NT2/D1 (cell line): Measurements from ENCODE around the gene DIAPH3.

ENCODE experiments used
- DNase-seq: peaks from one replicate; pipeline ENCODE4 v3.0.0-alpha.2; 2011; ENCODE audit warnings: low read depth, low spot score
- H3K27me3 ChIP-seq: 2 replicates; pipeline ENCODE4 v1.6.0; 2011; ENCODE audit warnings: mild to moderate bottlenecking; ENCODE audit not compliant: insufficient read length, insufficient read depth
- H3K36me3 ChIP-seq: 2 replicates; pipeline ENCODE4 v1.6.1; 2011; ENCODE audit warnings: mild to moderate bottlenecking, low read length, mixed read lengths; ENCODE audit not compliant: insufficient read depth, insufficient read length
- H3K4me1 ChIP-seq: 2 replicates; pipeline ENCODE4 v1.5.1; 2011; ENCODE audit not compliant: insufficient read depth, insufficient read length
- H3K4me3 ChIP-seq: 2 replicates; pipeline ENCODE4 v1.5.1; 2011; ENCODE audit warnings: low read depth; ENCODE audit not compliant: insufficient read length
- H3K9ac ChIP-seq: 2 replicates; pipeline ENCODE4 v1.6.0; 2011; ENCODE audit warnings: low read depth; ENCODE audit not compliant: insufficient read length
- H3K9me3 ChIP-seq: 2 replicates; pipeline ENCODE4 v1.5.1; 2011; ENCODE audit warnings: mild to moderate bottlenecking, low read length; ENCODE audit not compliant: insufficient read depth
- SUZ12 ChIP-seq: IDR thresholded peaks from 2 replicates; pipeline ENCODE4 v1.6.1; 2011; ENCODE audit not compliant: insufficient read length, insufficient read depth; ENCODE audit errors: extremely low read depth
- YY1 ChIP-seq: IDR thresholded peaks from 2 replicates; pipeline ENCODE4 v1.6.1; 2011; ENCODE audit not compliant: insufficient read length, insufficient read depth
- ZNF274 ChIP-seq: IDR thresholded peaks from 2 replicates; pipeline ENCODE4 v1.6.1; 2011; ENCODE audit warnings: mild to moderate bottlenecking, low read depth, low read length

The DIAPH3 gene

GRCh38 chr13:59653916-59654315 is 509.8 kb downstream of the DIAPH3 start:
- no peak for DNase-seq
- no peaks in the 10 kb centered on the region for H3K27me3 ChIP-seq
- no peaks in the 10 kb centered on the region for H3K9me3 ChIP-seq
- no peak overlapping the region for H3K9ac ChIP-seq
- TF ChIP-seq SUZ12, result no peak
- no peak for TF ChIP-seq YY1
- no peak for TF ChIP-seq ZNF274
- H3K4me3 ChIP-seq, result no peak overlapping the region
- no peaks in the 10 kb centered on the region for H3K4me1 ChIP-seq
- H3K36me3 ChIP-seq, result no peaks in the 10 kb centered on the region

- Histone ChIP-seq H3K4me1 (no peaks in the 10 kb centered on the region), H3K27me3 (no peaks in the 10 kb centered on the region), H3K36me3 (no peaks in the 10 kb centered on the region), H3K9ac (no peak overlapping the region), H3K4me3 (no peak overlapping the region), H3K9me3 (no peaks in the 10 kb centered on the region)
- TF ChIP-seq ZNF274 (no peak), YY1 (no peak), SUZ12 (no peak)
- no peak for DNase-seq
These were observed 512.2 kb downstream of the DIAPH3 start for GRCh38 chr13:59651479-59651878.

- H3K27me3 ChIP-seq, result no peaks in the 10 kb centered on the region
- H3K9ac ChIP-seq, result no peak overlapping the region
- DNase-seq, result no peak
- H3K4me3 ChIP-seq, result no peak overlapping the region
- H3K9me3 ChIP-seq, result no peaks in the 10 kb centered on the region
- no peaks in the 10 kb centered on the region for H3K36me3 ChIP-seq
- H3K4me1 ChIP-seq, result no peaks in the 10 kb centered on the region
- TF ChIP-seq ZNF274 (no peak), SUZ12 (no peak), YY1 (no peak)
These were observed 519.7 kb downstream of the DIAPH3 start for GRCh38 chr13:59643906-59644626.

- no peaks in the 10 kb centered on the region for H3K4me1 ChIP-seq
- DNase-seq, result no peak
- no peaks in the 10 kb centered on the region for H3K36me3 ChIP-seq
- no peak overlapping the region for H3K4me3 ChIP-seq
- TF ChIP-seq YY1 (no peak), ZNF274 (no peak), SUZ12 (no peak)
- no peaks in the 10 kb centered on the region for H3K27me3 ChIP-seq
- H3K9ac ChIP-seq, result no peak overlapping the region
- H3K9me3 ChIP-seq, result no peaks in the 10 kb centered on the region
These were observed 520.3 kb downstream of the DIAPH3 start for GRCh38 chr13:59643364-59643841.

GRCh38 chr13:59641817-59642216 is 521.9 kb downstream of the DIAPH3 start:
- DNase-seq, result no peak
- no peaks in the 10 kb centered on the region for H3K27me3 ChIP-seq
- no peaks in the 10 kb centered on the region for H3K4me1 ChIP-seq
- H3K9me3 ChIP-seq, result no peaks in the 10 kb centered on the region
- H3K4me3 ChIP-seq, result no peak overlapping the region
- TF ChIP-seq YY1 (no peak), ZNF274 (no peak), SUZ12 (no peak)
- H3K36me3 ChIP-seq, result no peaks in the 10 kb centered on the region
- H3K9ac ChIP-seq, result no peak overlapping the region

DNA sequence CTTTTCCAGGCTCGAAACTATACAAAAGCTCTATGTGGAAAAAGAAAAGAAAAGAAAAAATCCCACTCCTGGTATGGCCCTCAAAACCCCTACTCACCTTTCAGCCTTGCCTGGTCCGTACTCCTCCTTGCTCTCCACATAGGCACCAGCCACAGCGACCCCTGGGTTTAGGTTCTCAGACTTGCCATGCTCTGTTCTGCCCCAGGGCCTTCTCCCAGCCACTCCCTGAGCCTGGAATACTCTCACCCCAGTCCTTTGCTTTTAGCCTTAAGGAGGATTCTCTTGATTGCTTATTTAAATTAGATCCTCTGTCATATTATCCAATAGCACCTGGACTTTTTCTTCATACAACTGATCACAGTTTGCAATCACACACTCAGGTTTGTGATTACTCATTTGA is 522.5 kb downstream of the DIAPH3 start:
- H3K9ac ChIP-seq, result no peak overlapping the region
- no peaks in the 10 kb centered on the region for H3K36me3 ChIP-seq
- no peaks in the 10 kb centered on the region for H3K4me1 ChIP-seq
- no peak overlapping the region for H3K4me3 ChIP-seq
- TF ChIP-seq YY1, result no peak
- no peak for TF ChIP-seq ZNF274
- TF ChIP-seq SUZ12, result no peak
- H3K9me3 ChIP-seq, result no peaks in the 10 kb centered on the region
- DNase-seq, result no peak
- H3K27me3 ChIP-seq, result no peaks in the 10 kb centered on the region

- no peaks in the 10 kb centered on the region for H3K27me3 ChIP-seq
- no peak overlapping the region for H3K9ac ChIP-seq
- TF ChIP-seq SUZ12 (no peak), YY1 (no peak), ZNF274 (no peak)
- H3K36me3 ChIP-seq, result no peaks in the 10 kb centered on the region
- no peak overlapping the region for H3K4me3 ChIP-seq
- no peaks in the 10 kb centered on the region for H3K9me3 ChIP-seq
- DNase-seq, result no peak
- no peaks in the 10 kb centered on the region for H3K4me1 ChIP-seq
These were observed 525.3 kb downstream of the DIAPH3 start for GRCh38 chr13:59638404-59638803.

GRCh38 chr13:59635589-59635988 is 528.1 kb downstream of the DIAPH3 start:
- H3K4me3 ChIP-seq, result no peak overlapping the region
- no peaks in the 10 kb centered on the region for H3K9me3 ChIP-seq
- no peaks in the 10 kb centered on the region for H3K36me3 ChIP-seq
- no peak overlapping the region for H3K9ac ChIP-seq
- TF ChIP-seq SUZ12, result no peak
- no peak for TF ChIP-seq YY1
- no peak for TF ChIP-seq ZNF274
- no peaks in the 10 kb centered on the region for H3K27me3 ChIP-seq
- H3K4me1 ChIP-seq, result no peaks in the 10 kb centered on the region
- DNase-seq, result no peak
